Choroid plexus epithelial cell (primary cell): ENCODE data around the gene ERVH48-1.
"Not testable (repeated sequence)": the region's sequence is repeated elsewhere in the genome, so short reads cannot be mapped to it uniquely, and the experiment has no call there.

Experiments used
- DNase-seq: peaks from one replicate; pipeline ENCODE4 v3.0.0-alpha.2; 2010; ENCODE audit warnings: low read depth
- H3K4me3 ChIP-seq: 2 replicates; pipeline ENCODE4 v1.5.1; 2011; ENCODE audit warnings: low read depth, mild to moderate bottlenecking, control low read depth, low read length, moderate library complexity
- TF ChIP-seq, protein P1 (sequence below): conservative IDR thresholded peaks from 2 replicates; pipeline ENCODE4 v1.5.1; 2011; ENCODE audit warnings: low read depth, mild to moderate bottlenecking, control low read depth, inconsistent platforms, low read length, moderate library complexity

Gene ERVH48-1

DNA sequence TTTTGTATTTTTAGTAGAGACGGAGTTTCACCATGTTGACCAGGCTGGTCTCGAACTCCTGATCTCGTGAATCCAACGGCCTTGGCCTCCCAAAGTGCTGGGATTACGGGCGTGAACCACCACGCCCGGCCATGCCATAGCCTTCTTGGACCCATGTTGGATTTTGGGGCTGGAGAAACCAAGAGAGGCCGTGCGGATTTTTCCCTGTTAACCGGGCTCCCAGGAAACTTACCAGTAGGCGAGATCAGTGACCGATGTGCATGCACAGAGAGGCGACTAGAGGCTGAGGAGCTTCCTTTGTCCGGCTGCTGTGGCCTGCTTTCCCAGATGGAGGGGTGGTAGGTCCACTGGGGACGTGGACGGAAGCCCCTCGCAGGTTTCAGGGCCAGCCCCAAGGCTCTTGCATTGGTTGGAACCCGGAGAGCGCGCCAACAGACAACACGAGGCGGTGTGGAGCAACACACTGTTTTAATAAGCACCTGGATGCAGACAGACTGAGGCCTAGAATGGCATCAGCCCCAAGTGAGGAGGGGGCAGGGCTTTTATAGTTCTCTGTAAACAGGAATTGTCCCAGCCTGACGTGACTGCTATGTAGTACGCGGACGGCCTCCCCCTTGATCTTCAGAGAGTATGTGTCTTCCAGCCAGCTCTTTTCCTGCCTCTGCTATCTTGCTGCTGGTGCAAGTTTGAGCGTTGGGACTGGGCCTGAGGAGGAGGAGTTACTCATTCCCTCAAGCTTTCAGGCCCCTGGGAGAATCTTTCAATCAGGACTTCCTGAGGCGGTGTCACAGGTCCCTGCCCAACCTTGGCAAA is at the start of gene ERVH48-1:
ERVH48-1 (minus strand) TSS at position 517 of the 813 bp plus-strand sequence. CDS start 6,624 bp downstream, outside the sequence.
- peak; percentile 11 for DNase-seq
- TF ChIP-seq, protein P1, sequence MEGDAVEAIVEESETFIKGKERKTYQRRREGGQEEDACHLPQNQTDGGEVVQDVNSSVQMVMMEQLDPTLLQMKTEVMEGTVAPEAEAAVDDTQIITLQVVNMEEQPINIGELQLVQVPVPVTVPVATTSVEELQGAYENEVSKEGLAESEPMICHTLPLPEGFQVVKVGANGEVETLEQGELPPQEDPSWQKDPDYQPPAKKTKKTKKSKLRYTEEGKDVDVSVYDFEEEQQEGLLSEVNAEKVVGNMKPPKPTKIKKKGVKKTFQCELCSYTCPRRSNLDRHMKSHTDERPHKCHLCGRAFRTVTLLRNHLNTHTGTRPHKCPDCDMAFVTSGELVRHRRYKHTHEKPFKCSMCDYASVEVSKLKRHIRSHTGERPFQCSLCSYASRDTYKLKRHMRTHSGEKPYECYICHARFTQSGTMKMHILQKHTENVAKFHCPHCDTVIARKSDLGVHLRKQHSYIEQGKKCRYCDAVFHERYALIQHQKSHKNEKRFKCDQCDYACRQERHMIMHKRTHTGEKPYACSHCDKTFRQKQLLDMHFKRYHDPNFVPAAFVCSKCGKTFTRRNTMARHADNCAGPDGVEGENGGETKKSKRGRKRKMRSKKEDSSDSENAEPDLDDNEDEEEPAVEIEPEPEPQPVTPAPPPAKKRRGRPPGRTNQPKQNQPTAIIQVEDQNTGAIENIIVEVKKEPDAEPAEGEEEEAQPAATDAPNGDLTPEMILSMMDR = no peak
- no peak within 1 kb of the TSS for H3K4me3 ChIP-seq

DNA sequence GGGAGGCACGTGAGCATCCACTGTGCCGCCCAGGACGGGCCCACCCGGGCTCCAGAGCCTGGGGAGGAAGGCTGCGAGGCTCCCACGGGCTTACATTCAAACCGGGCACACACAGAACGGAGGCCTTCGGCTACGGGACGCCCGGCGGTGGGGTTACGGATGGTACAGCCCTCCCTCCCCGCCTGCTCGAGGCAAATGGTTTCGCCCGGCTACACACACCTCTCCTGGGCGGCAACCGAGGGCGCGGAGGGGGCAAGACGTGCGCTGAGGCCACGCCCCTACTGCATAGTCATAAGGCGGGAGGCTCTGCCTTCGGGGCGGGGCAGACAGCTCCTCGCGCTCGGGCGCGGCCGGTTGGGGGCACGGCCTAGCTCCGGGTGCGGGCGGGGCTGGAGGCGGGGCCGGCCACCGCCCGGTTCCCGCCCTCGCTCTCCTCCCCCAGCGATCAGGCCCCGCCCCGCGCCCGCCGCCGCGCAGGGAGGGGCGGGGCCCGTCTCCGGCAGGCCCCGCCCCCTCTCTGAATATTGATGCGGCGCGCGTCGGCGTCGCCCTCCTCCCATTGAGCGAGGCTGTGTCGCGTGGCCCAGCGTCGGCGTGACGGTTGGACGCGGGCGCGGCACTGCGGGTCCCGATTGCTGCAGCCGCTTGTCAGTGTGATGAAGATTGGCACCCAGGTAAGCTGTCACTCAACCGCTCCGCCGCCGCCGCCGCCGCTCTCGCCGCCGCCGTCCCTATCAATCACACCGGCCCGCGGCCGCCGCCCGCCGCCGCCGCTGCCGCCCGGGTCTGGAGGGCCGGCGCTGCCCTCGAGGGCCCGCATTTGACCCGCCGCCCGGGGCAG is 48.8 kb upstream of the ERVH48-1 start, which contains the start of gene PKNOX1:
PKNOX1 (plus strand) TSS at position 572 of the 841 bp plus-strand sequence. CDS start 29,820 bp downstream, outside the sequence.
- DNase-seq = peak; percentile 99
- peak within 1 kb of the TSS; percentile 81 for H3K4me3 ChIP-seq
- TF ChIP-seq, protein P1 = peak; percentile 8

DNA sequence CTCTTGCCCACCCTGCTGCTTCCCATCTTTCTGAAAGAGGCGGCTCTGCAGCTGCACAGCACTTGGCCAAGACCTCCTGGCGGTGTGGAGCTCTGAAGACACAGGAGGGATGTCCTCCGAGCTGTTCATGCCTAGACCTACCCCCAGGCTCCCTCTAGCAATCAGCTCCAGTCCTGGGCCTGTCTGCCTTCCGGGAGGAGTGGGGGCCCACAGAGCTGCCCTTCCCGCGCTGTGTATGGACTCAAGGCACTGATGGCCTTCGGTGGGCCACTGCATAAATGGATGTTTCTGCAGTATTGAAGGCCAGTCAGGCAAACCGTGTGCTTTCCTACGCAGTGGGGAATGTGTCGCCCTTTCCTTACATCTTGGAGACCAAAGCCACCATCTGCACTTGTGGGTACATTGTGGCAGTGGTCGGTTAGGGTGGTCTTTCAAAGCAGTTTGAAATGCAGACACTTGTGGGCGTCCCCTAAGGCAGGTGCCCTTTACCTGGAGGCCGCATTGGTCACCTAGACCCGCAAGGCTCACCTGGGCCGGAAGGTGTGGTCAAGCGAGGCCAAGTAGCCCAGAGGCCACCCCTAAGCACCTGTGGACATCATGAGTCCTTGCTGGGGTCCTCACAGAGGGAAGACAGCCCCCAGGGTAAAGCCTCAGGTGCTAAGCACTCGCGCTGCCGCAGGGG is 48.0 kb upstream of the ERVH48-1 start:
- H3K4me3 ChIP-seq = peak overlapping the region; percentile 70
- DNase-seq = no peak
- TF ChIP-seq, protein P1 = no peak

DNA sequence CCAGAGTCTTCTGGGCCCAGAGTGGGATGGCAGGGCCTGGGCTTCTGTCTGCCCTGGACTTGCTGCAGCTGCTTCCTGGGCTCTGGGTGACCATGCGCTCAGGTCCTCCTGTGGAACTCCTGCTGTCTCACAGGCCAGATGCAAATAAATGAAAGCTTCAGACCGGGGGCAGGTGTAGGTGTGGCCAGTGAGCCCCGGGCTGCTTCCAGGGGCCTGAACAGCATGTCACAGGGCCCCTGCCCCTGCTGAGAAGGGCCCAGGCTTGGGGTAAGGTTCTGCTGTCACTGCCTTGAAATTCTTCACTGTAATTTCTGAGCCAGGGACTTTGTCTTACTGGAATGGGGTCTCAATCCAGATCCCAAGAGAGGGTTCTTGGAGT is 46.5 kb upstream of the ERVH48-1 start:
- DNase-seq = no peak
- TF ChIP-seq, protein P1 = no peak
- H3K4me3 ChIP-seq = no peak overlapping the region

DNA sequence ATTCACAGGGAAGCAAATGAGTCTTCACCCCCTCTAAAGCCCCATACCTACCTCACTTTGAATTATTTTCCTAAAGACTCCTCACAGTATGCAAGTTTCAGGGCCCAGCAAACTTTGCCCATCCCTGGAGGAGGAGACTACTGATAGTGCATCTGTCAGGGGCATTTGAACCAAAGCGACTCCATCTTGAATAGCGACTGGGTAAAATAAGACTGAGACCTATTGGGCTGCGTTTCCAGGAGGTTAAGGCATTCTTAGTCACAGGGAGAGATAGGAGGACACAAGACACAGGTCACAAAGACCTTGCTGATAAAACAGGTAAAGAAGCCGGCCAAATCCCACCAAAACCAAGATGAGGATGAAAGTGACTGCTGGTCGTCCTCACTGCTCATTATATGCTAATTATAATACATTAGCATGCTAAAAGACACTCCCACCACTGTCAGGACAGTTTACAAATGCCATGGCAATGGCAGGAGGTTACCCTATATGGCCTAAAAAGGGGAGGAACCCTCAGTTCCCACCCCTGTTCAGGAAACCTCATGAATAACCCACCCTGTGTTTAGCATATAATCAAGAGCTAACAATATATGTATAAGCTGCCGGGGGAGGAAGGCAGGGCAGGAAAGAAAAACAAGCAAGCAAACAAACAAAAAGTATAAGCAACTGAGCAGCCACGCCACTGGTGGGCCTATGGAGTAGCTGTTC is 45.7 kb upstream of the ERVH48-1 start:
- H3K4me3 ChIP-seq = no peak overlapping the region
- TF ChIP-seq, protein P1 = no peak
- no peak for DNase-seq

DNA sequence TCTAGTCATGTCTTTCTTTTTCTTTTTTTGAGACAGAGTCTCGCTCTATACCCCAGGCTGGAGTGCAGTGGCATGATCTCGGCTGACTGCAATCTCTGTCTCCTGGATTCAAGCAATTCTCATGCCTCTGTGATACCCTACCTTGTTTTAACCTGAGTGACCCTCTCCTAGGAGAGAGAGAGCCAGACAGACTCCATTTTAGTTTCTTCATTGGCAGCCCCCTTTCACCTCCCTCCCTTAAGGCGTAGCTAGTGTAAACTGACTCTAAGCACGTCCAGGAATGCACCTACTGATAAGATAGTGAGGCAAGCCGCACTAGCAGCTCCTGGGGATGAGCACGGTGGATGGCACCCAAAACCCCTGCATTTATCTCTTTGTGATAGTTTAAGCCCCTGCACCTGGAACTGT is 43.8 kb upstream of the ERVH48-1 start:
- DNase-seq = no peak
- TF ChIP-seq, protein P1 = no peak
- H3K4me3 ChIP-seq = no peak overlapping the region

DNA sequence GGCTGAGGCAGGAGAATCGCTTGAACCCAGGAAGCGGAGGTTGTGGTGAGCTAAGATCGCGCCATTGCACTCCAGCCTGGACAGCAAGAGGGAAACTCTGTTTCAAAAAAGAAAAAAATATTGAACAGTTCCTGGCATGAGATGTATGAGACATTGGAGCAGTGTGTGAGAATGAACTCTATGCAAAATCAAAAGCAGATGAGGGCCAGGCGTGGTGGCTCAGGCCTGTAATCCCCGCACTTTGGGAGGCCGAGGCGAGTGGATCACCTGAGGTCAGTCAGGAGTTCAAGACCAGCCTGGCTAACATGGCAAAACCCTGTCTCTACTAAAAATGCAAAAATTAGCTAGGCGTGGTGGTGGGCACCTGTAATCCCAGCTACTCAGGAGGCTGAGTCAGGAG is 42.2 kb upstream of the ERVH48-1 start:
- H3K4me3 ChIP-seq, DNase-seq: not testable (repeated sequence)
